SK-N-SH treated with all-trans-retinoic acid at 6 μM for 48 hours (cell line): Measurements from ENCODE around the gene TLCD5.

ENCODE experiments used
- ATAC-seq: fragments of 200-7000 bp; cut with Tn5 transposase; 3 replicates; pipeline ENCODE4 v1.9.1; 2020; ENCODE audit warnings: mild to moderate bottlenecking, moderate library complexity
- CREB5 ChIP-seq: fragments of 250-450 bp; sonication (Bioruptor Pico); IDR thresholded peaks from 2 replicates; pipeline ENCODE4 v1.5.1; 2020; ENCODE audit warnings: low read depth, mild to moderate bottlenecking, moderate library complexity
- CSDC2 ChIP-seq: fragments of 250-450 bp; sonication (Bioruptor Pico); IDR thresholded peaks from 2 replicates; pipeline ENCODE4 v1.5.0; 2020; ENCODE audit warnings: mild to moderate bottlenecking, moderate library complexity
- CSRNP3 ChIP-seq: fragments of 250-450 bp; sonication (Bioruptor Pico); IDR thresholded peaks from 2 replicates; pipeline ENCODE4 v1.5.1; 2021; ENCODE audit warnings: mild to moderate bottlenecking, moderate library complexity
- ESRRG ChIP-seq: fragments of 250-450 bp; sonication (Bioruptor Pico); IDR thresholded peaks from 2 replicates; pipeline ENCODE4 v1.6.1; 2021; ENCODE audit warnings: mild to moderate bottlenecking
- GLIS3 ChIP-seq: fragments of 250-450 bp; sonication (Bioruptor Pico); IDR thresholded peaks from 2 replicates; pipeline ENCODE4 v1.5.0; 2020; ENCODE audit warnings: mild to moderate bottlenecking, moderate library complexity
- ISL1 ChIP-seq: fragments of 250-450 bp; sonication (Bioruptor Pico); IDR thresholded peaks from 2 replicates; pipeline ENCODE4 v2.1.2; 2022; ENCODE audit warnings: mild to moderate bottlenecking, moderate library complexity
- OSR1 ChIP-seq: fragments of 250-450 bp; sonication (Bioruptor Pico); IDR thresholded peaks from 2 replicates; pipeline ENCODE4 v1.8.0; 2022; ENCODE audit warnings: moderate library complexity, mild to moderate bottlenecking, inconsistent platforms
- PATZ1 ChIP-seq: fragments of 250-450 bp; sonication (Bioruptor Pico); IDR thresholded peaks from 2 replicates; pipeline ENCODE4 v1.8.0; 2020; ENCODE audit warnings: mild to moderate bottlenecking, moderate library complexity, borderline replicate concordance
- PPARA ChIP-seq: fragments of 250-450 bp; sonication (Bioruptor Pico); IDR thresholded peaks from 2 replicates; pipeline ENCODE4 v1.5.0; 2020; ENCODE audit warnings: mild to moderate bottlenecking, borderline replicate concordance
- RARB ChIP-seq: fragments of 250-450 bp; sonication (Bioruptor Pico); IDR thresholded peaks from 2 replicates; pipeline ENCODE4 v1.8.0; 2021; ENCODE audit warnings: mild to moderate bottlenecking, moderate library complexity
- SNAI2 ChIP-seq: fragments of 250-450 bp; sonication (Bioruptor Pico); IDR thresholded peaks from 2 replicates; pipeline ENCODE4 v1.5.0; 2020; ENCODE audit warnings: mild to moderate bottlenecking, moderate library complexity
- TCF4 ChIP-seq: fragments of 250-450 bp; sonication (Bioruptor Pico); IDR thresholded peaks from 2 replicates; pipeline ENCODE4 v1.8.0; 2021; ENCODE audit warnings: mild to moderate bottlenecking, moderate library complexity, borderline replicate concordance
- TOX ChIP-seq: fragments of 250-450 bp; sonication (Bioruptor Pico); IDR thresholded peaks from 2 replicates; pipeline ENCODE4 v1.8.0; 2021; ENCODE audit warnings: mild to moderate bottlenecking, moderate library complexity, borderline replicate concordance
- ZFP3 ChIP-seq: fragments of 250-450 bp; sonication (Bioruptor Pico); IDR thresholded peaks from 2 replicates; pipeline ENCODE4 v1.5.0; 2020; ENCODE audit warnings: mild to moderate bottlenecking, moderate library complexity
- ZFP30 ChIP-seq: fragments of 450-650 bp; formaldehyde crosslinking; IDR thresholded peaks from 2 replicates; pipeline ENCODE4 v1.5.0; 2022; ENCODE audit warnings: mild to moderate bottlenecking, moderate library complexity
- ZNF565 ChIP-seq: fragments of 450-650 bp; formaldehyde crosslinking; conservative IDR thresholded peaks from 2 replicates; pipeline ENCODE4 v1.5.0; 2020; ENCODE audit warnings: low read depth, mild to moderate bottlenecking, moderate library complexity
- ZNF70 ChIP-seq: fragments of 450-650 bp; formaldehyde crosslinking; IDR thresholded peaks from 2 replicates; pipeline ENCODE4 v1.5.0; 2020; ENCODE audit warnings: mild to moderate bottlenecking, moderate library complexity
- ZNF8 ChIP-seq: fragments of 450-650 bp; formaldehyde crosslinking; IDR thresholded peaks from 2 replicates; pipeline ENCODE4 v1.5.0; 2020; ENCODE audit warnings: mild to moderate bottlenecking, moderate library complexity

TLCD5 gene

GRCh38 chr11:120363436-120363835, 38.3 kb downstream of the TLCD5 start:
- TF ChIP-seq PATZ1 (CRISPR knock-in tag) (no peak), RARB (no peak), OSR1 (CRISPR knock-in tag) (no peak), ZFP3 (no peak), ZFP30 (CRISPR knock-in tag) (no peak), TOX (no peak)
- ATAC-seq = no peak

DNA sequence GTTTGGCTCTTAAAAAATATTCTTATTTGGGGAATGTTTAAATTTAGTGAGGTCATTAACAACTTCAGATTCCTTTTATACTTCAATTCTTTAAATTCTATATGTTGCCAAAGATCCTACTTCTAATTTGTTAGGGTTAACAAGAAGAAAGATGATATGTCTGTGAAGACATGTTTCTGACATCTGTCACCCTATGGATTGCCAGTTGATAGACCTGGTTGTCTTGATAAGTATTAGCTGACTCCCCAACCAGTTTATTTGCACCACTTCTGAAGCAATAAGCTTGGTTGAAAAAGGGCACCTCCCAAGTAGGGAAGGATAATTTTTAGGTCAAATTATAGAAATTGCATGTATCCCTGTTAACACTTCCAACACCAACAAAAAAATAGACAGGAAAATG, 40.4 kb downstream of the TLCD5 start:
- no peak for ATAC-seq
- TF ChIP-seq CSDC2 (CRISPR knock-in tag) (no peak), PPARA (CRISPR knock-in tag) (no peak), ZNF565 (no peak), SNAI2 (no peak), GLIS3 (CRISPR knock-in tag) (no peak), TCF4 (CRISPR knock-in tag) (no peak), OSR1 (CRISPR knock-in tag) (no peak)
- TF ChIP-seq, all 23 proteins: peak for 0

GRCh38 chr11:120372296-120372695, 47.2 kb downstream of the TLCD5 start:
- ATAC-seq = peak; percentile 55; the same call in 2 of the 3 replicates
- TF ChIP-seq ZFP3 = no peak
- no peak for TF ChIP-seq ZNF8 (CRISPR knock-in tag)
- TF ChIP-seq CSDC2 (CRISPR knock-in tag) = no peak
- TF ChIP-seq ZFP30 (CRISPR knock-in tag) = no peak
- no peak for TF ChIP-seq ZNF565
- TF ChIP-seq TOX = no peak

DNA sequence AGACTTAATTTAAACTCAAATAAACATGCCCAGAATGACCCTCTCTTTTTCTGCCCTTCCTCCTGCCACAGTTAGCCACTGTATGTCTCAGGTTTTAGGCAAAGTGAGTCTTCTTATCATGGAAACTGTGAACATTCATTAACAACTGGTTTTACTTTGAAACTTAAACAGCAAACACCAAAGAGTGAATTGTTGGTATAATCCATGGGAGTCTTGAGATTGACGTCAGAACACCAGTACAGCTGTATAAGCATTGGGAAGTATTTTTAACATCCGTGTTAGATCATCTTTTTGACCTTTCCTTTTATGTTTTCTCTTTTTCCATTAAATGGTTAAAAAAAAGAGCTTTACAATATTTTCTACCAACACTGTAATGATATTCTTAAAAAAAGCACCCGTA, 50.0 kb downstream of the TLCD5 start:
- no peak for TF ChIP-seq PATZ1 (CRISPR knock-in tag)
- TF ChIP-seq ZFP3 = no peak
- TF ChIP-seq ESRRG (CRISPR knock-in tag) = no peak
- no peak for TF ChIP-seq CSRNP3 (CRISPR knock-in tag)
- no peak for TF ChIP-seq CREB5 (CRISPR knock-in tag)

DNA sequence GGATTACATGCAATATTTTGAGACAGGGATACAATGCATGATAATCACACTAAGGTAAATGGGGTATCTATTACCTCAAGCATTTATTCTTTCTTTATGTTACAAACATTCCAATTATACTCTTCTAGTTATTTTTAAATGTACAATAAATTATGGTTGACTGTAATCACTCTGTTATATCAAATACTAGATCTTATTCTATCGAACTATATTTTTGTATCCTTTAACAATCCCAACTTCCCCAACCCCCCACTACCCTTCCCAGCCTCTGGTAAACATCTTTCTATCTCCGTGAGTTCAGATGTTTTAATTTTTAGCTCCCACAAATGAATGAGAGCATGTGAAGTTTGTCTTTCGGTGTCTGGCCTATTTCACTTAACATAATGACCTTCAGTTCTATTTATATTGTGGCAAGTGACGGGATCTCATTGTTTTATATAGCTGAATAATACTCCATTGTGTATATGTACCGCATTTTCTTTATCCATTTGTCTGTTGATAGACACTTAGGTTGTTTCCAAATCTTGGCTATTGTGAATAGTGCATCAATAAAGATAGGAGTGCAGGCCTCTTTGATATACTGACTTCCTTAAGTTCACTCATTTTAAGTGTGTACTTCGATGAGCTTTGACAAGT, 51.6 kb downstream of the TLCD5 start:
- ATAC-seq = no peak
- no peak for TF ChIP-seq CSDC2 (CRISPR knock-in tag)
- TF ChIP-seq ZNF8 (CRISPR knock-in tag) = peak; percentile 82

More for the DNA sequence above, 50.0 kb downstream of the TLCD5 start:
- no peak for ATAC-seq

GRCh38 chr11:120378474-120378873, 53.4 kb downstream of the TLCD5 start:
- TF ChIP-seq ISL1 (CRISPR knock-in tag) (no peak), TCF4 (CRISPR knock-in tag) (no peak), ZFP30 (CRISPR knock-in tag) (no peak), ZNF8 (CRISPR knock-in tag) (no peak), ZNF70 (CRISPR knock-in tag) (no peak), ZNF565 (no peak)
- TF ChIP-seq, all 23 proteins: peak for 0
- no peak for ATAC-seq
